SK-N-SH treated with all-trans-retinoic acid at 6 μM for 48 hours (cell line): ENCODE data around the gene NEB.

Experiments used
- ARNTL ChIP-seq: fragments of 450-650 bp; formaldehyde crosslinking; IDR thresholded peaks from 2 replicates; pipeline ENCODE4 v1.5.0; 2020; ENCODE audit warnings: low read depth, mild to moderate bottlenecking, moderate library complexity, borderline replicate concordance
- CSRNP3 ChIP-seq: fragments of 250-450 bp; sonication (Bioruptor Pico); IDR thresholded peaks from 2 replicates; pipeline ENCODE4 v1.5.1; 2021; ENCODE audit warnings: mild to moderate bottlenecking, moderate library complexity
- GLIS3 ChIP-seq: fragments of 250-450 bp; sonication (Bioruptor Pico); IDR thresholded peaks from 2 replicates; pipeline ENCODE4 v1.5.0; 2020; ENCODE audit warnings: mild to moderate bottlenecking, moderate library complexity
- PATZ1 ChIP-seq: fragments of 250-450 bp; sonication (Bioruptor Pico); IDR thresholded peaks from 2 replicates; pipeline ENCODE4 v1.8.0; 2020; ENCODE audit warnings: mild to moderate bottlenecking, moderate library complexity, borderline replicate concordance
- PPARA ChIP-seq: fragments of 250-450 bp; sonication (Bioruptor Pico); IDR thresholded peaks from 2 replicates; pipeline ENCODE4 v1.5.0; 2020; ENCODE audit warnings: mild to moderate bottlenecking, borderline replicate concordance
- SNAI2 ChIP-seq: fragments of 250-450 bp; sonication (Bioruptor Pico); IDR thresholded peaks from 2 replicates; pipeline ENCODE4 v1.5.0; 2020; ENCODE audit warnings: mild to moderate bottlenecking, moderate library complexity
- TOX ChIP-seq: fragments of 250-450 bp; sonication (Bioruptor Pico); IDR thresholded peaks from 2 replicates; pipeline ENCODE4 v1.8.0; 2021; ENCODE audit warnings: mild to moderate bottlenecking, moderate library complexity, borderline replicate concordance
- ZC3H10 ChIP-seq: fragments of 250-450 bp; sonication (Bioruptor Pico); IDR thresholded peaks from 2 replicates; pipeline ENCODE4 v1.5.1; 2021; ENCODE audit warnings: mild to moderate bottlenecking, moderate library complexity
- ZFP3 ChIP-seq: fragments of 250-450 bp; sonication (Bioruptor Pico); IDR thresholded peaks from 2 replicates; pipeline ENCODE4 v1.5.0; 2020; ENCODE audit warnings: mild to moderate bottlenecking, moderate library complexity
- ZFP30 ChIP-seq: fragments of 450-650 bp; formaldehyde crosslinking; IDR thresholded peaks from 2 replicates; pipeline ENCODE4 v1.5.0; 2022; ENCODE audit warnings: mild to moderate bottlenecking, moderate library complexity
- ZNF565 ChIP-seq: fragments of 450-650 bp; formaldehyde crosslinking; conservative IDR thresholded peaks from 2 replicates; pipeline ENCODE4 v1.5.0; 2020; ENCODE audit warnings: low read depth, mild to moderate bottlenecking, moderate library complexity

GRCh38 chr2:151669585-151670081 is 64.6 kb downstream of the NEB start:
- TF ChIP-seq CSRNP3 (no peak), ZFP30 (CRISPR knock-in tag) (no peak), GLIS3 (CRISPR knock-in tag) (no peak), ZFP3 (CRISPR knock-in tag) (no peak), ARNTL (CRISPR knock-in tag) (no peak), ZC3H10 (CRISPR knock-in tag) (no peak), ZNF565 (CRISPR knock-in tag) (no peak), TOX (no peak), SNAI2 (no peak), PPARA (CRISPR knock-in tag) (no peak), PATZ1 (CRISPR knock-in tag) (no peak)
